TTC549 (cell line): ENCODE measurements around the gene ERFE.

Experiments
- FAIRE-seq: peaks from 2 replicates; lab custom pipeline; 2012; peaks lifted over from hg19 to GRCh38; lab: Jason Lieb, UNC

ERFE gene

DNA sequence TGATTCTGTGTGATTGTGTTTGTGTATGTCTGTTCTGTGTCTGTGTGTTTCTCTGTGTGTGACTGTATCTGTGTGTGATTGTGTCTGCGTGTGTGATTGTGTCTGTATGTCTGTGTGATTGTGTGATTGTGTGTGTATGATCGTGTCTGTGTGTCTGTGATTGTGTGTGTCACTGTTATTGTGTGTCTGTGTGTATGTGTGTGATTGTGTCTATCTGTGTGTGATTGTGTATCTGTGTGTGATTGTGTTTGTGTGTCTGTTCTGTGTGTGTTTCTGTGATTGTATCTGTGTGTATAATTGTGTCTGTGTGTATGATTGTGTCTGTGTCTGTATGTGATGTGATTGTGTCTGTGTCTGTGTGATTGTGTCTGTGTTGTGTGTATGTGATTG, 32.0 kb upstream of the ERFE start:
- FAIRE-seq, result no peak

DNA sequence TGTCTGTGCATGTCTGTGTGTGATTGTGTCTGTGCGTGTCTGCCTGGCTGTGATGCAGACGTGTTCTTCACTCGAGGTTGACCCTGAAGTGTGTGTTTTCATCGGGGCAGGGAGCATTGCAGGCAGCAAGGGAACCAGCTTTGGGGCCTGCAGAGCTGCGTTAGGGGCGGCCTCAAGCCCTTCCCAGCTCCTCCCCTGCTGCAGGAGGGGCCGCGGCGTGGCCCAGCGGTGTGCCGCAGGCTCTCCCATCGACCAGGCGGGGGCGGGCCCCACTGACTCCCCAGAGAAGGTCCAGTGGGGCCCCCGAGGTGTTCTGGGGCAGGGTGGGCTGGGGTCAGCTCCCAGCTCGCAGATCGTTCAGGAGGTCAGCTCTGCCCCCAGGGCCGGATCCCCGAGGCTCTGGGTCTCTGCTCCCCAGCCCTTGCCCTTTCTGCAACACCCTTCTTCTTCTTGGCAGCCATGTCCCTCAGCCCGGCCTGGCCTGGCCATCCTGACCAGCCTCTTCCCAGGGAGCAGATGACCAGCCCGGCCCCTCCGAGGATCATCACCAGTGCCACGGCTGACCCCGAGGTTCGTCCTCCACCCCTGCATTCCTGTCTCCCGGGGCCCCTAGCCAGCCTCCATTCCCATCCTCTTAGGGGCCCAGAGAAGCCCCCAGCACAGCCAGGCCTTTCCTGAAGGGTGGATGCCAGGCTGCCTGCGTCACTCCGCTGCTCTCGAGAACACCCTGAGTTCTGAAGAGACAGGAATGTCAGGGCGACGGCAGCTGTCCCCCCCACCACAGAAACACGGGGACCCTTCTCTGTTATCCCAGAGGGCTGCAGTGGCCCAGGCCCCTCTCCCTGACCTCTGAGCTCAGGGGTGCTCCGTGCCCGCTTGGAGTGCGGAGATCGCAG, 31.4 kb upstream of the ERFE start:
- no peak for FAIRE-seq

DNA sequence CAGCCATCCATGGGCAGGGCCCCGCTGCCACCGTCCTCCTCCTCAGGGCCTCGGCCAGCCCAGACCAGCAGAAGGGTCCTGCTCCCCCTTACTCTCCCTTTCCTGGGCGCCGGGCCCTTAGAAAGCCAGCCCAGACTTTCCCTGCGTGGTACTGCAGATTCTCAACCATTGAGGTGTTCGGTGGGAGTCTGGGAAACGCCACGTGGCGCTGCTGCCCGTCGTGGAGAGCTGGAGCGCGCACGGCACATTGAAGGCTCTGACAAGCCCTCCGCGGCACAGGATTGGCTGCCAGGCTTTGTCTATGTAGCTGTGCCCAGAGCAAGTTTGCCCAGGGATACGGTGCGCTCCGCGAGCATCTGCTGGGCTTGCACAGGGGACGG, 30.7 kb upstream of the ERFE start:
- no peak for FAIRE-seq

DNA sequence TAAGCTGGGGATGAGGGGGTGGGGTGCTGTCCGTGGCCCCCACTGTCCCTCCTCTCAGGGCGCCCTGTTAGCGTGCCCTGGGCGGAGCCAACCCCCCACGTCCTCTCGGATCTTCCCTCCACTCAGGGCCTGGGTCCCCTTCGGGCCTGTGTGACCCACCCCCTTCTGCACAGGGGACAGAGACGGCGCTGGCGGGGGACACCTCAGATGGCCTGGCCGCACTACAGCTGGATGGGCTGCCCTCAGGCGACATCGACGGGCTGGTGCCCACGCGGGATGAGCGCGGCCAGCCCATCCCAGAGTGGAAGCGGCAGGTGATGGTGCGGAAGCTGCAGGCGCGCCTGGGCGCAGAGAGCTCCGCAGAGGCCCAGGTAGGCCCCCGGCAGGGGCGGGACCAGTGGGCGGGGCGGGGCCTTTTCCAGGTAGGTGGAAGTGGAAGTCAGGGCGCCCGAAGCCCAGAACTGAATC, 30.2 kb upstream of the ERFE start:
- no peak for FAIRE-seq

DNA sequence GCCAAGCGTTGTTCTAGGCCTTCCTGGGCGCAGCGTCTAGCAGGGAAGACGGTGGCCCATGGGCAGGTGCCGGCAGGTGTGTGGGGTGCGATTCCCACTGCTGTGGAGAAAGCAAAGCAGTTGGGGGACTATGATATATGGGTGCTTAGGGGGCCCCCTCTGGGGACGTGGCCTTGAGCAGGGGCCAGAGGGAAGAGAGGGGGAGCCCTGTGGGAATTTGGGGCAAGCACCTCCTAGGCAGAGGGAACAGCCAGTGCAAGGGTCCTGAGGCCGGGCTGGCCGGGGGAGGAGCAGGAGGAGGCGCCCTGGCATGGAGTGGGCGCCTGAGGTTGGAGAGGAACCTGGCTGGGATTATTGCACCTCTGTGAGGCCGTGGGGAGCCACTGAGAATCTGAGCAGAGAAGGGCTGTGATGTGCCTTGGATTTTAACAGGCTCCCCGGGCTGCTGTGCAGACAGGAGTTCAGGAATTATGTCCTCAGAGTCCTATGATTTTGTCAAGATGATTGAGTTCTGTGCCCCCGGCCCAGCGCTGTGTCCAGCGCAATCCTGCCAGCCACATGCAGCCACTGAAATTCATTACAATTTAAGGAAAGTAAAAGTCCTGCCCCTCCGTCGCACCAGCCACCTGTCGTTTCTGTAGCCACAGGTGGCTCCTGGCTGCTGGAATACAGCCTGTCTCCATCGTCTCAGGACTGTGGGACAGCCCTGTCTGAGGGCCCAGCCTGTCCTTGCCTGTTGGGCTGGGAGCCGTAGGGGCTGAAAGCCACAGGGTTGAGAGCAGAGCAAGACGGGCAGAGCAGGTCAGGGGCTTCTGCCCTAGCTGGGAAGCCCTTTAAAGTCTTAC, 29.4 kb upstream of the ERFE start:
- no peak for FAIRE-seq

DNA sequence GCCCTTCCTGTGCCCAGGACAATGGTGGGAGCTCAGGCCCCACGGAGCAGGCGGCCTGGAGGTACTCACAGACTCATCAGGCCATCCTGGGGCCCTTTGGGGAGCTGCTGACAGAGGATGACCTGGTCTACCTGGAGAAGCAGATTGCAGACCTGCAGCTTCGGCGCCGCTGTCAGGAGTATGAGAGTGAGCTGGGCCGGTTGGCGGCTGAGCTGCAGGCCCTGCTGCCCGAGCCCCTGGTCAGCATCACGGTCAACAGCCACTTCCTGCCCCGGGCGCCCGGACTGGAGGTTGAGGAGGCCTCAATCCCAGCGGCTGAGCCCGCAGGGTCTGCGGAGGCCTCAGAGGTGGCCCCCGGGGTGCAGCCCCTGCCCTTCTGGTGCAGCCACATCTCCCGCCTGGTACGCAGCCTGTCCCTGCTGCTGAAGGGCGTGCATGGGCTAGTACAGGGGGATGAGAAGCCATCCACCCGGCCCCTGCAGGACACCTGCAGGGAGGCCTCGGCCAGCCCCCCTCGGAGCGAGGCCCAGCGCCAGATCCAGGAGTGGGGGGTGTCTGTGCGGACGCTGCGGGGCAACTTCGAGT, 28.6 kb upstream of the ERFE start:
- no peak for FAIRE-seq

DNA sequence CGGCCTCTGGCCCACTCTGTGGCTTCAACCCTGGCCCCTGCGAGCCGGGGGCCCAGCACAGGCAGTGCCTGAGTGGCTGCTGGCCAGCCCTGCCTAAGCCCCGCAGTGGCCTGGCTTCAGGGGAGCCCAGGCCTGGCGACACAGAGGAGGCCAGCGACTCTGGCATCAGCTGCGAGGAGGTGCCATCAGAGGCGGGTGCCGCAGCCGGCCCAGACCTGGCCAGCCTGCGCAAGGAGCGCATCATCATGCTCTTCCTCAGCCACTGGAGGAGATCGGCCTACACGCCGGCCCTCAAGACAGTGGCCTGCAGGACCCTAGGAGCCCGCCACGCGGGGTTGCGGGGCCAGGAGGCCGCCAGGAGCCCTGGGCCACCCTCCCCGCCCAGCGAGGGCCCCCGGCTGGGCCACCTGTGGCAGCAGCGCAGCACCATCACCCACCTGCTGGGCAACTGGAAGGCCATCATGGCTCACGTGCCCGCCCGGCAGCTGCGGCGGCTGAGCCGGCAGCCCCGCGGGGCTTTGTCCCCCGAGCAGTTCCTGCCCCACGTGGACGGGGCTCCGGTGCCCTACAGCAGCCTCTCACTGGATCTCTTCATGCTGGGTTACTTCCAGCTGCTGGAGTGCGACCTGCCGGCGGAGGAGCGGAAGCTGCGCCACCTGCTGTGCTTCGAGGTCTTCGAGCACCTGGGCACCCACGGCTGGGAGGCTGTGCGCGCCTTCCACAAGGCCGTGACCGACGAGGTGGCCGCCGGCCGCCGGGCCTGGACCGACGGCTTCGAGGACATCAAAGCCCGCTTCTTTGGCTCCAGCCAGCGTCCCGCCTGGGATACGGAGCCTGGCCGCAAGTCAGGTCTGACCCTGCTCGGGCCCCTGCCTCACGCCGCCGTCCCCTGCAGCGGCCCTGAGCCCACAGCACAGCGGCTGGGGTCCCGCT, 27.8 kb upstream of the ERFE start:
- FAIRE-seq, result no peak

DNA sequence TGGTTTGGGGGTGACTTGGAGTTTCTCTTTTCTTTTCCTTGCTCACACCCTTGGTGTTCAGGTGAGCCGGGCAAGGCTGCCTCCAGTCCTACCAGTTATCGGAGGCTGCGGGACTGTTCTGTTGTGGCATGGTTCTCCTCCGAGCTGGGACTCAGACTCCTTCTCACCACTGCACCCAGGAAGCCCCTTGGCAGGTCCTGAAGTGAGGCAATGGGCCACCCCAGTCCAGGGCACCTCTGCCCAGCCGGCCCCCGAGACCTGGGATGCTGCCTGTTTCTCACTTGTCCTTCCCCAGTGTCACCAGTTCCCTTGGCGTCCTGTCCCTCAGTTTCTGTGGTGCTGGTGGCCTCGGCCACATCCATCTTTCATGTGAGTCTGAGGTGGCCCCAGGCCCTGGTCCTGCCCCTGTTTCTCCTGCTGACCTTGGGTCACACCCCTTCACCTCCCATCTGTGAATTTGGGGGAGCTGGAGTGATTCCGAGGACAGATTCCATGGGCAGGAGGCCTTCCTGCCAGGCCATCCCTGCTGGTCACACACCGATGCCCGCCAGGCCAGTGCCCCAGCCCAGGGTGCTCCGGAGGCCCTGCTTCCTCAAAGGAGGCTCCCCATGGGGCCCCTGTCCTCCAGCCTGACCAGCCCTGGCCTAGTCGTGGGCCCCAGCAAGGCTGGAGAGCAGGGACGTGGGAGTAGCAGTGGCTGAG, 26.9 kb upstream of the ERFE start:
- FAIRE-seq, result no peak

DNA sequence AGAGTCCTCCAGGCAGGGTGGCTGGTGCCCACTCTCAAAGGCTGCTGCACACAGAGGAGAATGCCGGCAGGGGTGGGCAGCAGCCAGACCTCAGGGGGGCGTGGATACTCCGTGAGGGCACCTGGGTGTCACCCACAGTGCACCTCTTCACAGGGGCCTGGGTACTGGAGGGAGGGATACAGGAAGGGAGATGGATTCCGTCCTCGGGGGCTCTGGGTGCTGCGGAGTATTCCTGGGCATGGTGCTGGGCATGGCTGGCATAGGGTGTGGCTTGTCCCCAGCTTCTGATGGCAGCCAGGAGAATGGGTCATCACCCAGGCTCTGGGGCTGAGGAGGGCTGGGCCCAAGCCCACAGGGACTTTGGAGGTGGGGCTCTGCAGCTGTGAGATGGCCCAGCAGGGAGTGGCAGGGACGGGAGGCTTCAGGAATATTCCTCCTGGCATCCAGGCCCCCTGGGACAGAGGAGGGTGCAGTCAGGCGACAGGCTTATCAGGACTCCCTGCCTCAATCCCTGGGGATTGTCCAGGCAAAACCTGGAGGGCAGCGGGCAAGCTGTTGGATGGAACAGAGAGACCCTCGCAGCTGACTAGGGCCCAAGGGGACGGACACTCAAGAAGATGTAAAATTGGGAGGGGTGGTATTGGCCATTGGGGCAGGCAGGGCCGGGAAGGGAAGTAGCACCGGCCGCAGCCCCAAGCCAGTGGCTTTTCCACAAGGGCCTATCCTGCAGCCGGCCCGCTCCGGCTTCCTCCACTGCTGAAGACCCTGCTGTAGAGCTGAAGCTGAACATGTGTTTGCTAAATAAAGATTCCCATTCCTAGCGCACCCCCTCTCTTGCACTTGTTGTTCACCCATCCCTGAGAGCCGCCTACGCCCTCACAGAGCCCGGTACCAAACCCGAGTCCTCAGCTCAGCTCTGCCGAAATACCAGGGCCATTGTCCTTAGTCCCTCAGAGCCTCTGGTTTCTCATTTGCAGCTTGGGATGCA, 26.0 kb upstream of the ERFE start:
- no peak for FAIRE-seq

DNA sequence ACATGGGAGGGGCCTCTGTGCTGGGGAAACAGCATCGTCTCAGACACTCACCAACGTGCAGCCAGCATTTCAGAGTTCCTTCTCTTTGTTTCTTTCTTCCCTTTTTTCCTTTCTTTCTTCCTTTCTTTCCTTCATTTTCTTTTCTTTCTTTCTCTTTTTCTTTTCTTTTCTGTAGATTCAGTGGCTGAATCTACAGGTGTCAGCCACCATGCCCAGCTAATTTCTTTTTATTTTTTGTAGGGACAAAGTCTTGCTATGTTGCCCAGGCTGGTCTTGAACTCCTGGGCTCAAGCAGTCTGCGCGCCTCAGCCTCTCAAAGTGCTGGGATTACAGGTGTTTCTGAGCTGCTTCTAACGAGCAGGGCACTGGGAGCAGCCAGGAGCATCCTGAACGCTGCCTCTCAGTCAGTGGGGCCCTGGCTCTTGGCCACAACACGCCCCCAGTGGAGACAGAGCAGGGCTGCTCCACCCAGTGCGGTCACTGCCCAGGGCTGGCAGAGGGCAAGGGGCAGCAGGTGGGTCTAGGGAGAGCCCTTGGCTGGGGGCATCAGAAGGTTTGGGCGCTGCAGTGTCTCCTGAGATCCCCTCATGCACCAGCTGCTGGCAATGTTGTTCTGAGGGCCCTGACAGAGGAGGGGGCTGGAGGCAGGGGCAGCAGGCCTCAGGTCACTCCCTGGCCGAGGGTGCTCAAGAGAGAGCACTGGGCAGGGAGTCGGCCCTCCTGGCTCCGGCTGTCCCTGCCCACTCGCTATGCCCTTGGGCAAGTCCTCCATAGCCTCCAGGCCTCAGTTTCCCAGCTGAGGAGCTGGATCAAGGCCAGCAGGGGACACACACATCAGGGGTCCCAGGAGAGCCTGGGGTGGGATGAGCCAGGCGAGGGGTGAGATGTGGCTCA, 25.0 kb upstream of the ERFE start:
- FAIRE-seq, result no peak

DNA sequence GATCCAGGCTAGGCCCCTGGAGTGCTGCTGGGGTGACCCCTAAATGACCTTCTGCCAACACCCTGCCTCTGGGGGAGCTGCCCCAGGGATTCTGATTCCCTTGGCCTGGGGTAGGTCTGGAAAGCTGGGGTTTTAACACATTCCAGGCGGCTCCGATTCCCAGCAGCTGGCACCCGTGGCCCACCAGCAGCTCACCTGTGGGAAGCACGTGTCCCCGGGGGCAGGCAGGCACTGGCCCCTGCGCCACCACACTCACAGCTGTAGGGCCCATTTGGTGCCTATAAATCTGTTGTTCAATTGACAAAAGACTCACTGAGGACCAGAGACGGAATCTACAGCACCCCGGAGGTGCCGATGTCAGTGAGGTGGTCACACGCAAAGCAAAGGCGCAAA, 24.4 kb upstream of the ERFE start:
- FAIRE-seq, result no peak

DNA sequence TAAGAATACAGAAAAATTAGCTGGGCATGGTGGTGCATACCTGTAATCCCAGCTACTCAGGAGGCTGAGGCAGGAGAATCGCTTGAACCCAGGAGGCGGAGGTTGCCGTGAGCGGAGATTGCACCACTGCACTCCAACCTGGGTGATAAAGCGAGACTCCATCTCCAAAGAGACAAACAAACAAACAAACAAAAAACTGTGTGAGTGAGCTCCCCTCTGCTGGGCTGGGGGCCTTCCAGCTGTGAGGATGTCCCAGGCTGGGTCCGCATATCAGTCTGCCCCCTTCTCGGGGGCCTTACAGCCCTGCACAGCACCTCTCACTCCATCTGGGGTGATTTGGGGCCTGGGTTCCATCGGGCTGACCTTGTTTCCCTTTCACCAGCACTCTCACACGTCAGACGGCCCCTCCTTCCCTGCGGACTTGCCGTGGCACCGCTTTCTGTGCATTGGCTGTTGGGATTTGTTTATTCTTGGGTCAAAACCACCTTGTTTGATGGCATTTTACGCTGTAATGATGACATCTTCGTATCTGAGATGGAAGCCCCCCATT, 23.1 kb upstream of the ERFE start:
- no peak for FAIRE-seq

DNA sequence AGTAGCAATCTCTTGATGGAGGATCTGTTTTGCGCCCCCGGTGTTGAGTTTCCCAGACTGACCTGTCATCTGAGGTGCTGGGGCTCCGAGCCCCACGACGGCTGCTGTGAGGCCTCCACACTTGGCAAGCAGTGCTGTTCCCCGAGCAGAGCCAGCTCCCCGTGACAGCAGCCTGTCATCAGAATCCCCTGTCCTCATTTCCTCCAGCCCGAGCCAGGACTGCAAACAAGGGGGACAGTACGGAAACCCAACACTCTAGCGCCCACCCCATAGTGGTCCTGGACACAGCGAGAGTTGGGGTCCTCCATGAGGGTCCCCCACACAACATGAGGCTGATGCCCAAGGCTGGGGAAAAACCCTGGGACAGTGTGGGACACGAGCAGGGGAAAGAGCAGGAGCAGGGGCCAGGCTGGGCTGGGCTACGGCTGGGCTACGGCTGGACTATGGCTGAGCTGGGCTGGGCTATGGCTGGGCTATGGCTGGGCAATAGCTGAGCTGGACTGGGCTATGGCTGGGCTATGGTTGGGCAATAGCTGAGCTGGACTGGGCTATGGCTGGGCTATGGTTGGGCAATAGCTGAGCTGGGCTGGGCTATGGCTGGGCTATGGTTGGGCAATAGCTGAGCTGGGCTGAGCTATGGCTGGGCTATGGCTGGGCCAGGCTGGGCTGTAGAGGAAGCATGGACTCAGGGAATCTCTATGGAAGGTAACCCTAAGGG, 21.8 kb upstream of the ERFE start:
- no peak for FAIRE-seq

DNA sequence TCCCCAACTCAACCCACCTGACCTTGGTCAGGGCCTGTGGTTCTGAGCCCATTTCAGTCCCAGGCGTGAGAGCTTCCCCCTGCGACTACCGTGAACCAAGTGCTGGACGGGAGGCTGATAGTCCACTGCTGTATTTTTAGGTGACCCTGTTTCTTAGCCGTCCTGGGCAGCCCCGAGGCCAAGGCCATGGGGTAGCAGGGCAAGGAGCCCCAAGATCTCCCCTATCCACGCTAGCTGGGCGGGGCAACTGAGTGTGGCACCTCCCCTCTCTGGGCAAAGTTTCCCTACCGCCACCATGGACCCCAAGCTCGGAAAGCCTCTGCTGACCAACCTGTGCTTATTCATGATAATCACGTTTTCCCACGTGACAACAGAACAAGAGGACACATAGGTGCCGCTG, 20.9 kb upstream of the ERFE start:
- FAIRE-seq, result no peak

DNA sequence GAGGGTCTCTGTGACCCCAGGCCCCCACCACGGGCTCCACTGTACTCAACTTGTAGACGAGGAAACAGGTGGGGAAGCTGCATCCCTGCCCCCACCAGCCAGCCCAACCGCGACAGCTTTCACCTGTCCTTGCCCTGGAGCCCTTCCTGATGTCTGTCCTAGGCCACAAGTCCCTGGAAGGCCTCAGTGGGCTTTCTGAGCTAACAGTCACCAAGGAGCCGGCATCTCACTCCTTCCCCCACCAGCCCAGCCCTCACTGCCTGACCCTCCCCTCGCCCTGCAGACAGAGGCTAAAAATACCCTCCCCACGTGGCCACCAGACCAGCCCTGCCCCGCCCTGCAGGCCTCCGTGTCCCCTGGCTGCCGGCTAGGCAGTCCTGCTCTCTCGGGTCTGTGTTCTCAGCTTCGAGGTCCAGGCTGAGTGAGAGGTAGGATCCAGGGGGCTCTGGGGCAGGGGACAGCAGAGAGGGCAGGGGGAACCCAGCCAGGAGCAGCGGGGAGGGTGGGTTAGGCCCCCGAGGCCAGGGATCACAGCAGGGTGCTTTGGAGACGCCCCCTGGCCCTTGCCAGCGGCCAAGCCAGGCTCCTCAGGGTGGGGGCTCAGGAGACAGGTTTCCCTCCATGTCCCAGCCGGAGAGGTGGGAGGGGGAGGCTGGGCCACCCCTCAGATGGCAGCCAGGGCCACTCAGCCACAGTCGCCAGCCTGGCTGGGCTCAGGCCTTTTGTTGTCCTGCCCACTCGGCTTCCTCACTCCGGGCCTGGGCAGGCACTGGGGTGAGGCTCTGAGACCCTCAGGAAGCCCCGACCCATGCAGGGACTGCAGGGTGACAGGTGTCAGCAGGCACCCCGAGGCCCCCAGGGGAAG, 20.2 kb upstream of the ERFE start, which contains the start of gene KLHL30:
KLHL30 (plus strand) TSS at position 338 of the 865 bp plus-strand sequence. CDS start 2,087 bp downstream, outside the sequence.
- FAIRE-seq, result no peak

DNA sequence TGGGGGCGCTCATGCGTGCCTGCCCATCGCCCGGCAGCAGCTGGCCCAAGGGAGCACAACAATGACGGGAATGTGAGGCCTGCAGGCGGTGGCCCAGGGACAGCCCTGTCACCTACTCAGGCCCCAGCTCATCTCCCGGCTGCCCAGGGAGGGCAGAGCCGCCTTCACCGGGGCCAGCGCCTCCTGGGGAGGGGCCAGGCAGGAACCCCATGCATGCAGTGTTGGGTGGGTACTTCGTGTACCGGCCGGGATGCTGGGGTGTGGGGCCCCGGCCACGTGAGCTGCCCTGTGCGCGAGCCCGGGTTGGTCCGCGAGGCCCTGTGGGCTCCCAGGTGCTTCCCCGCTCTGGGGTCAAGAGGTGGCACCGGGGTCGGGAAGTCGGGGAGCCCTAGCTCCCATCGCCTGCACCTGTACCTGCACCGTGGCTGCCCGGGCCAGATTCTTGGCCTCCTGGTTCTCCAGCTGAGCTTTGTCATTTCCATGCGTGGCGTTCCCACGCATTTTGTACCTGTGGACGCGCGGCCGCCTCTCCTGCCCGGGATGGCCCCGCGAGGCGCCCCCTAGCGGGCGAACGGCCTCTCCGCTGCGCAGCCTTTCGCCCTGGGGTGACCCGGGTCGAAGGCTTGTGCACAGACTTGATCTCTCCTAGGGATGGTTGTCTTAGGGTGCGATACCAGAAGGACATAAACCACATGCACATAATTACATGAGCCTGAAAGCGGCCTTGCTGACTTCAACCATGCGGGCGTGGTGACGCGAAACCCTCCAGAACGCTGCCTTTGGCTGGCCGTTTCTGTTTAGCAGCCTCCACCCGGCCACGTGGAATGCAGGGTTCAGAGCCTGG, 19.4 kb upstream of the ERFE start:
- FAIRE-seq, result no peak
